Dermis blood vessel endothelial cell (primary cell): Measurements from ENCODE around the gene FAM168A. TPM values are rescaled to one million over a fixed set of nuclear protein-coding genes. Genes with fewer than 3 reads are reported as not detected.

Source experiments
- DNase-seq: peaks from one replicate; pipeline ENCODE4 v3.0.0; 2010
- total RNA-seq: library from RNA; depleted of rRNA; stranded (reverse); fragments of >200 nt; gene quantifications from 2 replicates; pipeline ENCODE4 v1.2.3, GENCODE V29; 2014

Gene FAM168A
- total RNA-seq, 1 donor from 2014 or later: 12.1 TPM

DNA sequence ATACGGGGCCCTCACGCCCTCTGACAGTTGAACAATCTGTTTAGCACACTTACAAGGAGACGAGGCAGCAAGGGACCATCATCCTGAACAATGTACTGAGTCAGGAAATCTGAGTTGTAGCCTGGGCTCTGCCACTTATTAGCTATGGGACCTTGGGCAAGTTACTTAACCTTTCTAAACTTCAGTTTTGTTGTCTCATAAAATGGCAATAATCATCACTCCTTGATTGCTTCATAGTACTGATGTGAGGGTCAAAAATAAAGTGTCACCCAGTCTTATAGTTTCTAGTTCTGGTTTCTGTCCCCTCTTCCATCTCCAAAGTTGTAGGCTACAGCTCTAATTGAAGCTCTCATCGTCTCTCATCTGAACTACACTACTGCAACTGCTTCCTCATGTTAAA is 175.0 kb downstream of the FAM168A start:
- no peak for DNase-seq

- no peak for DNase-seq
Observed at GRCh38 chr11:73420136-73420535, 177.8 kb downstream of the FAM168A start.

GRCh38 chr11:73416786-73417185 is 181.1 kb downstream of the FAM168A start:
- no peak for DNase-seq

GRCh38 chr11:73415854-73416615 is 181.9 kb downstream of the FAM168A start:
- DNase-seq: no peak

GRCh38 chr11:73414977-73415651 is 182.8 kb downstream of the FAM168A start:
- no peak for DNase-seq

DNA sequence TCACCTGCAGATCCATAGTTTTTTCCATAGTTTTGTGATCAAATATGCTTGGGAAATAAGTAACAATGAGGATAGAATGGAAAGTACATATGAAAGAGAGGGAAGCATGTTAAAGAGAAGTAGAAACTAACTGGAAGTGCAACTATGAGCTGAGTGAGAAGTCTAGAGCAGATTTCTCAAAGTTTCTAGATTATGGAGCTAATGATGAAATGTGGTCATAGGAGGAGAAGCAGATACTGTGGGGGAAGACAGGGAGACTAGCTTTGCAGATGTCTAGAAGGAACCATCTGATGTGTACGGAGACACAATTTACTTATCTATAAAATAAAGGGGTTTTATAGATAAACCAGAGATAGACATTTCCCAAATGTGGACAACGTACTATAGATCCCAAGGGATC is 184.7 kb downstream of the FAM168A start:
- DNase-seq: no peak

DNA sequence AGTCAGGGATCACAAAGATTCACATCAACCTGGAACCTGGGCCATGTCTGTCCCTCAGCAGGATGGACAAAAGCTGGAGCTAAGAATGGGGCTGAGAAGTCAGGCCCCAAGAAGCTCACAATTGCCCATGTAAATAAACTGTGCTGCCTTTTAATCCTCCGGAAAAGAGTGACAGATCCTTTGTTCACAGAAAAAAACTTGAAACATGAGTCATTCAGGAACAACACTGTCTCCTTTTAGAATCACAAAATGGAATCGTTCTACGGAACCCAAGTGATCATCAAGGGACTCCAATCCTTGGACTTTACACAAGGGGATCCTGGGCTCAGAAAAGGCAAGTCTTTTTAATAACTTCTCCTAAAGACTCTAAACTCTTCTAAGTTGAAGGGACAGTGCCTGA is 185.6 kb downstream of the FAM168A start:
- peak; percentile 51 for DNase-seq

GRCh38 chr11:73411031-73411430 is 186.9 kb downstream of the FAM168A start:
- DNase-seq: no peak

DNA sequence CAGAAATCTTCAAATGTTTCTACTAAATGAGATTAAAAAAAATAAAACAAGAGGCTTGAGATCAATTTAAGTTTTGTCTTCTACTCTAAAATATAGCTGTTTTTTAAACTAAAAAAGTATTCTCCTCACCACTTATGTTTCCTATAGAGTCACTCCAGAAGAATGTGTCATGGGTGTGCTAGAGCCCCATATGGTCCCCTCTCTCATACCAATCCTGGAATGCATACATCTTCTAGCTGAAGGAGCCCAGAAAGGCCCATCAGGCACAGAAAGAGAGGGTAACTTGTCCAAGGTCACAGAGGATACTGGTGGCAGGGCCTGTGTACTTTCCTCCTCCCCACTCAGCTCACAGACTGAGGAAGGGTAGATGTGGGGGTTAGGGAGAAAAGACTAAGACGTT is 187.3 kb downstream of the FAM168A start:
- DNase-seq: no peak

DNA sequence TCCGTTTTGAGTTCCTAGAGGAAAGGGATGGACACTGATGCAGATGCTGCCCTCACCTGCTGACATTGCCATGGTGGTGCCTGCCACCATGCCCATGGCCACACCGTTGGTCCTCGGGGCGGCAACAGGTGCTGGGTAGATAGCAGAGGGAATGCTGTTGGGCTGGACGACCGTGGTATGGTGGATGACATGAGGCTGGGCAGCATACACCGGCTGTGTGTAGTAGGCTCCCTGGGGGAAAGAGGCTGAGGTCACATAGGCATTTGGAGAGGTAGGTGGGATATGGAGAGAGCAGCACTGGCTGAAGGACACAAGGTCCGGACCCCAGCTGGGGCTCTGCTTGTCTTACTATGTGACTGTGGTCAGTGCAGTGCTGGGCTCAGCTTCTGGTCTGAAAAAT is 188.5 kb downstream of the FAM168A start:
- no peak for DNase-seq

- no peak for DNase-seq
Observed at GRCh38 chr11:73406619-73407018, 191.3 kb downstream of the FAM168A start.

- DNase-seq: no peak
Observed at GRCh38 chr11:73406131-73406530, 191.8 kb downstream of the FAM168A start.

GRCh38 chr11:73405146-73405510 is 192.8 kb downstream of the FAM168A start:
- no peak for DNase-seq

DNA sequence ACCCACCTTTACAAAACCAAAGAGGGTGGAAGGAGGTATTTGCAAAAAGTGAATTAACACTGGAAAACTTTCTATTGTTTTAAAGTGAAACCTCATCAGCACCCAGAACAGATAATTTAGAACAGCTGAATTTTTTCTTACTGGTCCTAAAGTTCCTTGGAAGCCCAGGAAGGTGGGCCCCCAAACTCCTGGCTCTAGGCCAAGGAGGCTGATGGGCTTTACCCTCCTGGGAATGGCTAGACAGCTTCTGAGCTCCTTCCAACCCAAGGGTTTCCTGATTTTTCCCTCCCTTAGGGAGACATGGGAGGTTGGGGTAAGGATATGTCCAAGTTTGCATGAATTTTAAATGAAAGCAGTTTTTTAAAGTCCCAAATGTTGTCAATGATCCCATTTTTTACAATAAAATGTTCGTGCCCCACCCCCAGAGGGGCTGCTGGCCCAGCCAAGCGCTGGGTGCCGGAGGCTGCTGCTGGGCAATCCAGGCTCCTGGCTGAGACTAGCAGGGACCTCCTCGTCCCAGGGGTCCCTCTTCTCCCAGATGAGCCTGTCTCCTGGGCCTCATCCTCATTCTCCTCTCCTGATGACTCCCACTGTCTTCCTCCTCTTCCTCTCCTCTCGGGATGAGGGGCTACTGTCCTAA is 193.3 kb downstream of the FAM168A start:
- no peak for DNase-seq

GRCh38 chr11:73404048-73404447 is 193.9 kb downstream of the FAM168A start:
- DNase-seq: peak; percentile 70

GRCh38 chr11:73403541-73403940 is 194.4 kb downstream of the FAM168A start:
- no peak for DNase-seq

GRCh38 chr11:73402834-73403185 is 195.1 kb downstream of the FAM168A start:
- DNase-seq: peak; percentile 51

DNA sequence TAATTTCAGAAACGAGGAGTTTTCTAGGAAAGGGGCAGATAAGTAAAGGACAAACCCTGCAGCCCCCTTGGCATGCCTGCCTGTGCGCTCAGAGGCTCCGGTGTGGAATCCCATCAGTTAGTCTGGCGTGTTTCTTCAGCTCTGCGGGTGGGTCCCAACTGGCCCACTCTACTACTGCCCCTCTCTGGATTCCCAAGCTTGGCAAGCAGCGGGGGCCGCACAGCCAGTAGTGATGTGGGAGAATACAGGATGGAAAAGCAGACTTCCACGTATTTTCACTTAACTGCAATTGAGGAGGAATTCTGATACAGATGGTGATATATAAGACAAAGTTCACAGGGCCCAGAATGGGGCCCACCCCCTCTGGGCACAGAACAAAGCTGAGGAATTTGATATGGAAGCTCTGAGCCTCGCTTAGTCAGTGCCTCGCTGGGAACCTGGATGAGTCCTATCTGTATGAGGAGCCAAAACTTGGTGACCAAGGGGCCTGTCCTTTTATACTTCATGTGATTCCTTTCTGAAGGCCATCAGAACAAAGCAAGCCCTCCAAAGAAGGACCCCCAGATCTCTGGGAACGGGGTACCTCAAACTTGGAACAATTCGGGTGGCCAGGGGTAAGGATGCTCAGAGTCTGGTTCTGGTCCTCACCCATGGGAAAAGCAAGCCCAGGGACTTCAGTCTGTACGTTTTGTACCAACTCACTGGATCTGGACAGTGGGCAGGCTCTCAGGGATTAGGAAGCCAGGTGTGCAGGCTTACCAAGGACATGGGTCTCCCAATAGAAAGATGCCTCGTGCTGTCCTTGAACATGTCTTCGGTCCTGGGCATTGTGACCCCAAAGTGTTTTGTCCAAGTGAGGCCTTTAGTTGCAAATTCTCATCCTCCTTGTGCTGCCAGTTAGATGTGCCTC is 195.7 kb downstream of the FAM168A start:
- DNase-seq: no peak

DNA sequence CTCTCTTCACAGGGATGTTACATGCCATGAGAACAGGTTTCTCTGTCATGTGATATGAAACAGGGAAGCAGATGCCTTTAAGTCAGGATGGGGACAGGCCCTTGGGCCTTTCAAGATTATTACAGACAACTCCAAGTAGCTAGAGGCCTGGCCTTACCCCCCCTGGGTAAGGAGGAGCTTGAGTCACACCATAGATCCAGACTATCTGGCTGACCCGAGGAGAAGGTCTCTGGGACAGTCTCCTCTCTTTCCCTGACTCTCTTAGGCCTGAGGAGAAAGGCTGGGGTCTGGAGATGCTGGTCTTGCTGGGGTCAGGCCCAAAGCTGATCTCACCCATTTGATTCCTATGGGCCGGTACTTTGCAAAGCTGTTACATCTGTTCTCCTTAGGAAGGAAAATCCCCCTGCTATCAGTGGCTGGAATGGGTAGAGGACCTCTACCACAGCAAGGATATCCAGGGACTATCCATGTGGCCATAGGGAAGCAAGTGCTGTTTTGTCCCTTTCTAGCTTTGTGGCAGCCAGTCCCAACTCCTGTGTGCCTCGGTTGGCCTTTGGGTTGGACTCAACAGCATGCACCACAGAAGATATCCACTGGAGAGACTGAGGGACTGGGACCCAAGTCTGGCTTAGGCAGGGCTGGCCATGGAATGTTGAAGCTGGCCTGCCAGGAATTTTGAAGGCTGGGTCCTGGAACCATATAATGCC is 196.5 kb downstream of the FAM168A start:
- DNase-seq: no peak

DNA sequence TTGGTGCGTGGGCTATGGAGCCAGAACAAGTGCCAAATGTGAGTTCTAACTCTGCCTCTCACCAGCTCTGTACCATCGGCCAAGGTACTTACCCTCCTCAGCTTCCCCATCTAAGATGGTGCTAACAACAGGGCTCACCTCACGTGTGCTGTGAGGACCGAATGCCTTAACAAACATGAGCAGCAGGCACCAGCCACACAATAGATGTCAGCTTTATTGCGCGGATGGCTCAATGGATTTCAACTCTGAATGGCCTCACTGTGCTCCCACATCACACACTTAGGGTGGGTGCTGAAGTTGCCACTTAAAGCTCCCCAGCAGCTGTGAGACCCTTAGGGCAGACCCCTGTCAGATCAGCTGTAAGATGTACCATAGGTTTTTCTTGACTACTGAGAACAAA is 197.6 kb downstream of the FAM168A start:
- DNase-seq: no peak

GRCh38 chr11:73399636-73400035 is 198.3 kb downstream of the FAM168A start:
- no peak for DNase-seq

GRCh38 chr11:73399159-73399590 is 198.7 kb downstream of the FAM168A start:
- peak; percentile 67 for DNase-seq
